ENCODE measurements around the gene PACSIN2. TPM values are rescaled to one million over a fixed set of nuclear protein-coding genes. Genes with fewer than 3 reads are reported as not detected.
"Not testable (repeated sequence)": the region's sequence is repeated elsewhere in the genome, so short reads cannot be mapped to it uniquely, and the experiment has no call there.

Gene PACSIN2
- total RNA-seq, 1 donor from 2014 or later: 61.0 TPM

- Mint-ChIP-seq H3K27me3 (no peaks in the 10 kb centered on the region), H3K36me3 (ENCODE audit: insufficient read depth) (peaks cover 17% of the 10 kb centered on the region), H3K4me3 (ENCODE audit: low read depth) (no peak overlapping the region), H3K27ac (no peak overlapping the region), H3K9me3 (ENCODE audit: low read depth) (no peaks in the 10 kb centered on the region), H3K4me1 (ENCODE audit: low read depth) (peaks cover 19% of the 10 kb centered on the region)
- TF ChIP-seq CTCF (IDR thresholded peaks at IDR 0.05; ENCODE audit: unreplicated experiment): no peak
- no peak for DNase-seq (ENCODE audit: low spot score, unreplicated experiment)
These were observed 40.7 kb downstream of the PACSIN2 start for GRCh38 chr22:42974223-42974622.

- no peak overlapping the region for H3K4me3 Mint-ChIP-seq (ENCODE audit: low read depth)
- no peak for TF ChIP-seq CTCF (IDR thresholded peaks at IDR 0.05; ENCODE audit: unreplicated experiment)
- H3K27ac Mint-ChIP-seq: peak overlapping the region; percentile 43
These were observed 41.4 kb downstream of the PACSIN2 start for GRCh38 chr22:42973536-42973881.

GRCh38 chr22:42972649-42973535 lies 42.1 kb downstream of the PACSIN2 start:
- no peak for DNase-seq (ENCODE audit: low spot score, unreplicated experiment)
- H3K36me3 Mint-ChIP-seq (ENCODE audit: insufficient read depth): peaks cover 21% of the 10 kb centered on the region
- H3K4me1 Mint-ChIP-seq (ENCODE audit: low read depth): peaks cover 12% of the 10 kb centered on the region
- H3K27me3 Mint-ChIP-seq: no peaks in the 10 kb centered on the region
- peak overlapping the region; percentile 0 for H3K27ac Mint-ChIP-seq
- H3K4me3 Mint-ChIP-seq (ENCODE audit: low read depth): no peak overlapping the region
- no peak for TF ChIP-seq CTCF (IDR thresholded peaks at IDR 0.05; ENCODE audit: unreplicated experiment)
- H3K9me3 Mint-ChIP-seq (ENCODE audit: low read depth): no peaks in the 10 kb centered on the region

More at GRCh38 chr22:42973536-42973881, 41.4 kb downstream of the PACSIN2 start:
- Mint-ChIP-seq H3K9me3 (ENCODE audit: low read depth) (no peaks in the 10 kb centered on the region), H3K27me3 (no peaks in the 10 kb centered on the region), H3K36me3 (ENCODE audit: insufficient read depth) (peaks cover 17% of the 10 kb centered on the region), H3K4me1 (ENCODE audit: low read depth) (peaks cover 15% of the 10 kb centered on the region)
- no peak for DNase-seq (ENCODE audit: low spot score, unreplicated experiment)

- not testable (repeated sequence) for DNase-seq (ENCODE audit: low spot score, unreplicated experiment); H3K9me3 Mint-ChIP-seq (ENCODE audit: low read depth); H3K4me3 Mint-ChIP-seq (ENCODE audit: low read depth); H3K27ac Mint-ChIP-seq; H3K4me1 Mint-ChIP-seq (ENCODE audit: low read depth); H3K27me3 Mint-ChIP-seq
- H3K36me3 Mint-ChIP-seq (ENCODE audit: insufficient read depth): peaks cover 22% of the 10 kb centered on the region
These were observed 43.5 kb downstream of the PACSIN2 start for GRCh38 chr22:42971473-42971860.

- H3K4me3 Mint-ChIP-seq (ENCODE audit: low read depth): no peak overlapping the region
- DNase-seq (ENCODE audit: low spot score, unreplicated experiment): no peak
- H3K27me3 Mint-ChIP-seq: no peaks in the 10 kb centered on the region
- peaks cover 25% of the 10 kb centered on the region for H3K36me3 Mint-ChIP-seq (ENCODE audit: insufficient read depth)
- H3K27ac Mint-ChIP-seq: peak overlapping the region; percentile 77
- no peaks in the 10 kb centered on the region for H3K9me3 Mint-ChIP-seq (ENCODE audit: low read depth)
- H3K4me1 Mint-ChIP-seq (ENCODE audit: low read depth): peaks cover 7% of the 10 kb centered on the region
- TF ChIP-seq CTCF (IDR thresholded peaks at IDR 0.05; ENCODE audit: unreplicated experiment): no peak
These were observed 44.9 kb downstream of the PACSIN2 start for GRCh38 chr22:42970029-42970428.
